GM23248 (cell line): ENCODE data around the gene ETS1.

Experiments used
- EZH2 ChIP-seq: fragments of 200-600 bp; sonication (generic); IDR thresholded peaks from 2 replicates; pipeline ENCODE4 v1.6.1; 2018; ENCODE audit warnings: antibody characterized with exemption, mild to moderate bottlenecking; ENCODE audit not compliant: insufficient read depth, poor library complexity, severe bottlenecking
- EZH2phosphoT487 ChIP-seq: fragments of 200-600 bp; sonication (generic); IDR thresholded peaks from 2 replicates; pipeline ENCODE4 v1.6.1; 2018; ENCODE audit warnings: antibody characterized with exemption, moderate library complexity, mild to moderate bottlenecking, low read depth; ENCODE audit not compliant: insufficient read depth

- TF ChIP-seq EZH2 (no peak), EZH2phosphoT487 (no peak)
These were observed 22.4 kb upstream of the ETS1 start for GRCh38 chr11:128609785-128610184.
